Measurements from ENCODE around the gene BSG. TPM values are rescaled to one million over a fixed set of nuclear protein-coding genes. Genes with fewer than 3 reads are reported as not detected.

The BSG gene
- total and polyA plus RNA-seq, 2 donors (not counting 1 experiment from before 2014, with no cell fraction given) = 246 to 325 TPM

GRCh38 chr19:558770-559439, 13.5 kb upstream of the BSG start:
- peak in 1 of 2 donors; percentile 80 for DNase-seq (ENCODE audit: low read depth in 2 of 2)
- Histone ChIP-seq H3K9me3 (ENCODE audit: control insufficient read depth, insufficient read depth, low read depth, low read length) (no peaks in the 10 kb centered on the region), H2AFZ (ENCODE audit: low read length) (no peak overlapping the region), H3K4me2 (ENCODE audit: extremely low read depth, insufficient read depth, low read length) (no peak overlapping the region), H3K9ac (ENCODE audit: insufficient read depth, low read length) (no peak overlapping the region), H3K79me2 (ENCODE audit: control insufficient read depth, insufficient read depth, low read length) (no peaks in the 10 kb centered on the region), H3K27me3 (ENCODE audit: control insufficient read depth, insufficient read depth, low read length) (no peaks in the 10 kb centered on the region), H3K4me1 (ENCODE audit: control insufficient read depth, extremely low read depth, insufficient read depth, low read length) (no peaks in the 10 kb centered on the region), H3K27ac (ENCODE audit: insufficient read depth, low read length) (no peak overlapping the region), H3K4me3 (replicated peaks in 1 of 4; ENCODE audit: control extremely low read depth in 1 of 4, insufficient read depth in 1 of 4, low read depth in 3 of 4, low read length in 4 of 4) (no peak overlapping the region), H4K20me1 (ENCODE audit: control insufficient read depth, extremely low read depth, insufficient read depth, low read length) (no peaks in the 10 kb centered on the region), H3K36me3 (ENCODE audit: control insufficient read depth, insufficient read depth, low read length) (no peaks in the 10 kb centered on the region)
- TF ChIP-seq, protein P1, sequence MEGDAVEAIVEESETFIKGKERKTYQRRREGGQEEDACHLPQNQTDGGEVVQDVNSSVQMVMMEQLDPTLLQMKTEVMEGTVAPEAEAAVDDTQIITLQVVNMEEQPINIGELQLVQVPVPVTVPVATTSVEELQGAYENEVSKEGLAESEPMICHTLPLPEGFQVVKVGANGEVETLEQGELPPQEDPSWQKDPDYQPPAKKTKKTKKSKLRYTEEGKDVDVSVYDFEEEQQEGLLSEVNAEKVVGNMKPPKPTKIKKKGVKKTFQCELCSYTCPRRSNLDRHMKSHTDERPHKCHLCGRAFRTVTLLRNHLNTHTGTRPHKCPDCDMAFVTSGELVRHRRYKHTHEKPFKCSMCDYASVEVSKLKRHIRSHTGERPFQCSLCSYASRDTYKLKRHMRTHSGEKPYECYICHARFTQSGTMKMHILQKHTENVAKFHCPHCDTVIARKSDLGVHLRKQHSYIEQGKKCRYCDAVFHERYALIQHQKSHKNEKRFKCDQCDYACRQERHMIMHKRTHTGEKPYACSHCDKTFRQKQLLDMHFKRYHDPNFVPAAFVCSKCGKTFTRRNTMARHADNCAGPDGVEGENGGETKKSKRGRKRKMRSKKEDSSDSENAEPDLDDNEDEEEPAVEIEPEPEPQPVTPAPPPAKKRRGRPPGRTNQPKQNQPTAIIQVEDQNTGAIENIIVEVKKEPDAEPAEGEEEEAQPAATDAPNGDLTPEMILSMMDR (conservative IDR thresholded peaks at IDR 0.05 in 1 of 2, IDR thresholded peaks at IDR 0.05 in 1 of 2; ENCODE audit: low read depth in 1 of 2, low read length in 2 of 2) = no peak
- no peak for TF ChIP-seq EZH2 (IDR thresholded peaks at IDR 0.05; ENCODE audit: low read length, missing control alignments)

DNA sequence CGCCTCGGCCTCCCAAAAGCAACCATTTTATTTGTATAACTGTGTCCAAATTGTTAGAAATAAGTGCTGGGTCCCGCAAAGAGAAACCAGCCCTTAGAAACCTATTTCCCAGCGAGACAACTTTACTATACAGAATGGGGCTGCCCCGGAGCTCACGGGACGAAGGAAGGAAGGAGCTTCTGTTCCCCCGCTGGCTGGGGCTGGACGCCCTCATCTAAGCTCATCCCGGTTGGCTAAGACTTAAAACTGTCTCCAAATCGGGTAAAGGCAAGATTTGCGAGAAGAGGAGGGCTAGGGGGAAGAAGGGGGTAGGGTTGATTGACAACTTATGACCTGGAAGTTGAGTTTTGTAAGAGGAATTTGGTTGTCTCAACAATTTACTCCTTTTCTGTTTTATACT, 12.3 kb upstream of the BSG start:
- no peak overlapping the region for H2AFZ ChIP-seq (ENCODE audit: low read length)
- H3K27ac ChIP-seq (ENCODE audit: insufficient read depth, low read length) = no peak overlapping the region
- H3K27me3 ChIP-seq (ENCODE audit: control insufficient read depth, insufficient read depth, low read length) = no peaks in the 10 kb centered on the region
- no peak overlapping the region for H3K4me3 ChIP-seq (replicated peaks in 1 of 4; ENCODE audit: control extremely low read depth in 1 of 4, insufficient read depth in 1 of 4, low read depth in 3 of 4, low read length in 4 of 4)
- H3K79me2 ChIP-seq (ENCODE audit: control insufficient read depth, insufficient read depth, low read length) = no peaks in the 10 kb centered on the region
- TF ChIP-seq, protein P1 (conservative IDR thresholded peaks at IDR 0.05 in 1 of 2, IDR thresholded peaks at IDR 0.05 in 1 of 2; ENCODE audit: low read depth in 1 of 2, low read length in 2 of 2) = no peak
- no peak for TF ChIP-seq EZH2 (IDR thresholded peaks at IDR 0.05; ENCODE audit: low read length, missing control alignments)
- DNase-seq (ENCODE audit: low read depth in 2 of 2) = no peak
- H3K9me3 ChIP-seq (ENCODE audit: control insufficient read depth, insufficient read depth, low read depth, low read length) = no peaks in the 10 kb centered on the region
- no peak overlapping the region for H3K9ac ChIP-seq (ENCODE audit: insufficient read depth, low read length)
- no peaks in the 10 kb centered on the region for H3K36me3 ChIP-seq (ENCODE audit: control insufficient read depth, insufficient read depth, low read length)
- no peak overlapping the region for H3K4me2 ChIP-seq (ENCODE audit: extremely low read depth, insufficient read depth, low read length)
- no peaks in the 10 kb centered on the region for H3K4me1 ChIP-seq (ENCODE audit: control insufficient read depth, extremely low read depth, insufficient read depth, low read length)
- H4K20me1 ChIP-seq (ENCODE audit: control insufficient read depth, extremely low read depth, insufficient read depth, low read length) = no peaks in the 10 kb centered on the region

DNA sequence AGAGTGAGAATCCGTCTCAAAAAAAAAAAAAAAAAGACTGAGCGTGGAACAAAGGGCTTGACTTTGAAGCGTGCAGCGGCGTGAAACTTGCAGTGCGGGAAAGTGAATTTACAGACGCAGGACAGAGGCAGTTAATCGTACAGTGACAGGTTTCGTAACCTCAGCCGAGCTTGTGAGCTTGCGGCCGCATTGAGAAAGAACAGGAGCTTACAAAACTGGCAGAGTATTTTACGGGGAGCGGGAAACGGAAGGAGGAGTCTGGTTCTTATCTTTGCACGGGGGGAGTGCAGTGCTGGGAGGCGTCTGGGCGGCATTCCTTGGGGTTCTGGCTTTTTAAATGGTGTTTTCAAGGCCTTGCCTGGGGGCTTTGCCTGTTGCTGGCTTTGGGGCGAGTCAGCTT, 6.0 kb upstream of the BSG start:
- Histone ChIP-seq H3K27ac (ENCODE audit: insufficient read depth, low read length) (no peak overlapping the region), H3K9ac (ENCODE audit: insufficient read depth, low read length) (no peak overlapping the region), H2AFZ (ENCODE audit: low read length) (no peak overlapping the region), H3K4me3 (replicated peaks in 1 of 4; ENCODE audit: control extremely low read depth in 1 of 4, insufficient read depth in 1 of 4, low read depth in 3 of 4, low read length in 4 of 4) (no peak overlapping the region), H4K20me1 (ENCODE audit: control insufficient read depth, extremely low read depth, insufficient read depth, low read length) (no peaks in the 10 kb centered on the region), H3K79me2 (ENCODE audit: control insufficient read depth, insufficient read depth, low read length) (no peaks in the 10 kb centered on the region), H3K36me3 (ENCODE audit: control insufficient read depth, insufficient read depth, low read length) (no peaks in the 10 kb centered on the region), H3K4me1 (ENCODE audit: control insufficient read depth, extremely low read depth, insufficient read depth, low read length) (peaks cover 5% of the 10 kb centered on the region), H3K27me3 (ENCODE audit: control insufficient read depth, insufficient read depth, low read length) (no peaks in the 10 kb centered on the region), H3K4me2 (ENCODE audit: extremely low read depth, insufficient read depth, low read length) (no peak overlapping the region), H3K9me3 (ENCODE audit: control insufficient read depth, insufficient read depth, low read depth, low read length) (no peaks in the 10 kb centered on the region)
- TF ChIP-seq EZH2 (IDR thresholded peaks at IDR 0.05; ENCODE audit: low read length, missing control alignments) = no peak
- TF ChIP-seq, protein P1 (conservative IDR thresholded peaks at IDR 0.05 in 1 of 2, IDR thresholded peaks at IDR 0.05 in 1 of 2; ENCODE audit: low read depth in 1 of 2, low read length in 2 of 2) = no peak
- DNase-seq (ENCODE audit: low read depth in 2 of 2) = peak in 1 of 2 donors; percentile 93
